GM21619 (cell line): ENCODE data around the gene GRK1.

Experiments used
- ATAC-seq: cut with Tn5 transposase; IDR thresholded peaks from one replicate; pipeline ENCODE4 v1.9.1; 2021; ENCODE audit not compliant: unreplicated experiment

The GRK1 gene

DNA sequence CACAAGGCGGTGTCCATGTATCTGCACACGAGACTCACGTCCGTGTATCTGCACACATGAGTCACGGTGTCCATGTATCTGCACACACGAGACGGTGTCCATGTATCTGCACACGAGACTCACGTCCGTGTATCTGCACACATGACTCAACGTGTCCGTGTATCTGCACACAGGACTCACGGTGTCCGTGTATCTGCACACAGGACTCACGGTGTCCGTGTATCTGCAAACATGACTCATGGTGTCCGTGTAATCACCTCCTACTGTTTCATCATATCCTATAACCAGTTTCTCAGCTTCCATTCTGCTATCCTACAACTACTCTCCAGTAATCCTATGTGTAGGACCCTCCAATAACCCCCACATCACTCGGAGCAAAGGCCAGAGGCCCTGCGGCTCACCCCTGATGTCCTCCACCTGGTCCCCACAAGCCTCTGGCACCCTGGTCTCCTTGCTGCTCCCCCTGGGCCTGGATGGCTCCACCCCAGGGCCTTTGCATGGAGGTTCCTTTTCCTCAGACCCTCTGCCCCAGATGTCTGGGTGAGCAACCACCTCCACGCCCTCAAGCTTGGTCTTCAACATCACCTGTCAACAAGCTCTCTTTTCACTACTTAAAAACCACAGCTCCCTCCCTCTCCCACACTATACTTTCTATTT, 89.5 kb downstream of the GRK1 start:
- ATAC-seq, result no peak

DNA sequence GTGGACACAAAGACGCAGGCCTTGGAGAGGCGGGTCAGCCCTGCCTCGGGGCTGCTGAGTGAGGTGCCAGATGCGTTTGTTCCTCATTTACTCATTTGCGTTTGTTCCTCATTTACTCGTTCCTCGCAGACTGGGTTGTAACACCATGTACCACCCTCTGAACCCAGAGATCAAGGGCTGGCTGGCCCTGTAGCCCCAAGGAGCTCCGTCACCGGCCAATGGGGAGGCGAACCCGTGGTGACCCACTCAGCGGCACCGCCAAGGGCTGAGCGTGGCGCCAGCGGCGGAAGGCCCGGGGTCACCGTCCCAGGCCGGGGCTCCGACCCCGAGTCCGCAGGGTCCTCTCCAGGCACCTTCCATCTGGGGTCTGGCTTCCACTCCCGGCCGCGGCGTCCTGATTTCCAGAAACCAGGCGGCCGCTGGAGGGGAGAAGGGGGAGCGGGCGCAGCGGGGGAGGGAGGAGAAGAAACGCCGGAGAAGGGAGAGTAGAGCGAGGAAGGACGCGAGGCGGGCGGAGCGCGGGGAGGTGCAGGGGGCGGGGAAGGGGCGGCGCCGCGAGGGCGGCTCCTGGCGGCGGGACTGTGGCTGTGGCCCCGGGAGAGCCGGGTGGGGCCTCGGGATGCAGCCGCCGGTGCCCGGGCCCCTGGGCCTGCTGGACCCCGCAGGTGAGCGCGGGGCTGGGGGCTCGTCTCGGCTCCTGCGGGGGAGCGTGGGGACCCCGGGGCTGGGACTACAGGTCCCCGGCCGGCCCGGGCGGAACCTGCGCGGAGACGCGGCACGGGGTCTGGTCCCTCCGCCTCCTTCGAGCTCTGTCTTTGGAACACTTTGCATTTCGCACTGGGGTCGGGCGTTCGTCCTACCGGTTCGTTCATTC, 91.9 kb downstream of the GRK1 start, which contains the start of gene TMEM255B:
TMEM255B (plus strand) TSS at position 576 of the 874 bp plus-strand sequence; CDS start at position 620, 44 bp downstream.
- peak; percentile 92 for ATAC-seq

GRCh38 chr13:113759525-113760137, 92.6 kb downstream of the GRK1 start:
- no peak for ATAC-seq

DNA sequence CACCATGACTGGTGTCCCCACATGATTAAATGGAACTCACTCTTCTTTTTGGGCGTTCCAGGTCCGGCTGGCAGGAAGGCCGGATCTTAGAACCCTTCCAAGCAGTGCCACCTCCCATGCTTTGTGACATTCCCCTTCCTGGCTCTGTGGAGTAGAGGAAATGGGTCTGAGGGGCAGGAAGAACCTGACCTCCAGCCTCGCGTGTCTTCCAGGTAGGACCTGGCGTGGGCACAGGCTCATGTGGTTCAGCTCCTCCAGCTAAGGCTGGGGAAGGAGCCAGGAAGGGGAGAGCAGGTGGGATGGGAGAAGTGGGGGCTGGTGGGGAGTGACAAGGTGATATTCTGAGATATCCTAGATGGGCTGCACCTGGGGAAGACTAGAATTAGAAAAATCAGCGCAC, 94.1 kb downstream of the GRK1 start:
- no peak for ATAC-seq

DNA sequence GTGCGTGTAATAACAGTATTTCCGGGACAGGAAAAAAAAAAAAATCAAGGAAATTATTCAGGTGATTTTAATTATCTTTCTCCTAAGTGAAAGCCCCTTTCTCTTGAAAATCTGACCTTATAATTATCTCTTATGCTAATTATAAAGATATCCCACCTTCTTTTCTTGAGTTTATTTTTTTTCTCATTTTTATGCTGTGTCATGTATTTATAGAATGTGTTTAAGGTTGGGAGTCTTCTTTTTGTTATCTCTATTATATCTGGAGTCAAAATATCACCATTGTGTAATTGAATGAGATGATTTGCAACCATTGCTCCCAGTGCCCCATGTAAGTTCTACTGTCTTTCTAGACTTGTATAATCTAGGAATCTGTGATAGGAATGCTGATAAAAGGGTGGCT, 95.1 kb downstream of the GRK1 start:
- no peak for ATAC-seq

DNA sequence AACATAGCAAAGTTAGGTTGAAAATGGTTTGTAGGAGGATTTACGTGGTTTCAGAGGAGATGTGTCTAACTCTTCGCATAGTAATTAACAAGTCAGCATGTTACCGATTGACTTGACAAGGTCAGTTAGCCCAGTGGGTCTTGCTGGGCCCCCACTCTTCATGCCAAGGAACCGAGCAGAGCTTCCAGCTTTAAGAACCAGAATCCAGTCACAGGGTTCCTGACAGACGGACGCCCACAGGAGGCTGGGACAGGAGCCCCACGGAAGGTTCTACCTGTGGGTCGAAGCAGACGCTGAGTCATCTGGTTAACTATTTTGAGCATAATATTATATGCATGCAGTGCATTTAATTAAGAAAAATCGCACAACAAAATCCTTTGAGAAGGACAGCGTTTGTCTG, 95.5 kb downstream of the GRK1 start:
- no peak for ATAC-seq

GRCh38 chr13:113763254-113763653, 96.2 kb downstream of the GRK1 start:
- ATAC-seq, result no peak

DNA sequence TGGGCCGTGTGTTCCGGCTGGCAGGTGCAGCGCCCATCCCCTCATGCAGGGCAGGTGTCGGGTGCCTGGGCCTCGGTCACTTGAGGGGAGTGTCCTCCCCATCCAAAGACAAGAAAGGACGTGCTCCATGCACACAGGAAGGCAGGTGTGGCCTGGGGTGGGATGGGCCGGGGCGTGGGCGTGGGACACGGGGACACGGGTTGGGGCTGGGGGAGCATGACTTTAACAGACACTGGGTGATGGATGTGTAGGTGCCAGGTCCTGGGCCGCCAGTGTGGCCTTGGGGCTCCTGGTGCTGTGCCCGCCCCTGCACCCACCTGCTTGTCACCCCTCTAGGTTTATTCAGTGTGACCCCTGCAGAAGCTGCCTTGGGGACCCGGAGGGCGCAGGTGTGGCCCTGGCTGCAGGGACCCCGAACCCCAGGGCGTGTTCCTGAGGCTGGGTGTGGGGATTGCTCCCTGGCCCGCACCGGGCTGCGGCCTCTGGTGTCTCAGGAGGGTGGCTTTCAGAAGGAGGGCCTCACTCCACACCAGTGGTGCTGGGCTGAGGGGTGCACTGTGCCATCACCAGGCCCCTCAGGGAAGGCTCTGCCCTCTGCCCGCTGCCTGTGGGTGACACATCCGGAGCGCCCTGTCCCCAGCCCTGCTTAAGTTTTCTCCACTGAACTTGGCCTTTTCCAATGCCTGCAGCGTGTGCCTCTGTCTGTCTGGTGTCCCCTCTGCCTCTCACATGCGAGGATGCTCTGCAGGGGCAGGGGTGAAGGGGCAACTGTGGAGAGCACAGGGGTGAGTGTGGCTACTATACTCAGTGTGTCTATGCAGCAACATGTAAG, 97.2 kb downstream of the GRK1 start:
- no peak for ATAC-seq

GRCh38 chr13:113764793-113765563, 98.0 kb downstream of the GRK1 start:
- ATAC-seq, result no peak

DNA sequence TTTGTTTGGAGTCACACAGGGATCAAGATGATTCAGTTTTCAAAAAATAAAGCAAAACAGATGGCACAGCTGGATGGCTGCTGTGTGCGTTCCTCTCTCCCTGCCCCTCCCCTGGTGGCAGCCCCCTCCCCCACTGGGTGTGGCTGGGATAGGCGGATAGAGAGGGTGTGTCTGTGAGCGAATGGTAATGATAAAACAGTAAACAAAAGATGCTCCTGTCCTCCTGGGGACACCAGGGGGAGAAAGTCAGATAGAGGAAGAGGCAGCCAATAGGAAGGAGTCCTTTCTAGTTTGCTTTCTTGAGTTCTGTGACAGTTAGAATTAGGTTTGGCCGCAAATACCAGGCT, 98.5 kb downstream of the GRK1 start:
- ATAC-seq, result no peak

DNA sequence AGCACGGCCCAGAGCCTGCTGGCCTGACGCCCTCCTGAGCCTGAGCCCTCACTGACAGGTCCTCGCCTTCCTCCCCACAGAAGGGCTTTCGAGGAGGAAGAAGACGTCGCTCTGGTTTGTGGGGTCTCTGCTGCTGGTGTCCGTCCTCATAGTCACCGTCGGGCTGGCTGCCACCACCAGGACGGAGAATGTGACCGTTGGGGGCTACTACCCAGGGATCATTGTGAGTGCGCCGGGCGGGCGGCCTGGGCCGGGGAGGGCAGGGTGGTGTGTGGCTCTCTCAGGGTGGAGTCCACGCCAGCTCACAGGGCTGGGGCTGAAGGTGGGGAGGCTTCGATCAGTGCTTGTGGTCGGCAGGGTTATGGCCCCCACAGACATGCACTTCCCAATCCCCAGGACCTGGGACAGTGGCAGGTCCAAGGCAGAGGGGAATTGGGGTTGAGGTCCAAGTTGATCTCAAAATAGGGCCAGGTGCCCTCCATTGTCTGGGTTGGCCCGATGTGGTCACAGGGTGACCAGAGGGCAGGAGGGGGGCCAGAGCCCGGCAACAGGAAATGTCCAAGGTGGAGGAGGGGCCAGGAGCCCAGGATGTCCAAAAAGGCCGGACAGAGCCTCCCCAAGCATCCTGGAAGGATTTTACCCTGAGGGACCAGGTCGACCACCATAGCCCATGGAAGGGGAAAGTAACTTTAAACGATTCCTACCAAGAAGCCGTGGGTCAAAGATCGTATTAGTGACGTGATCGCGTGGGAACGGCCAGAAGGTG, 99.2 kb downstream of the GRK1 start:
- no peak for ATAC-seq

DNA sequence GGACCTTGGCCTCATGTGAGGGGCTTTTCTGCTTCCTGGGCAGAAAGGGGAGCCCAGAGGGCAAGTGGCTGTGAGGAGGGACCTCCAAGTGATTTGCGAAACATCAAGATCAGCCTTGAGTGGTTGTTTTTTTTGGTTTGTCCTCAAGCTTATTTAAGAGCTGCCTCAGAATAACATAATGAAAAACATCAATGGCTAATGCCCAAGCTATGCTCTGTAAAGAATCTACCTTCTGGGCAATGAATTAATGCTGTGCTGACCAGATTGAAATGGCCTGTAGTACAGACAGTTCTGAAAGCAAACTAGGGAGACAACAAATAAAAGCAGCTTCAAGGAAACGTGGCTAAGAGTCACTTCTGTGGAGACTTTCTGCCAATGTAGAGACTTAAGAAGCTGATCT, 100.3 kb downstream of the GRK1 start:
- no peak for ATAC-seq

GRCh38 chr13:113768018-113768905, 101.2 kb downstream of the GRK1 start:
- no peak for ATAC-seq

GRCh38 chr13:113769106-113769505, 102.1 kb downstream of the GRK1 start:
- no peak for ATAC-seq

DNA sequence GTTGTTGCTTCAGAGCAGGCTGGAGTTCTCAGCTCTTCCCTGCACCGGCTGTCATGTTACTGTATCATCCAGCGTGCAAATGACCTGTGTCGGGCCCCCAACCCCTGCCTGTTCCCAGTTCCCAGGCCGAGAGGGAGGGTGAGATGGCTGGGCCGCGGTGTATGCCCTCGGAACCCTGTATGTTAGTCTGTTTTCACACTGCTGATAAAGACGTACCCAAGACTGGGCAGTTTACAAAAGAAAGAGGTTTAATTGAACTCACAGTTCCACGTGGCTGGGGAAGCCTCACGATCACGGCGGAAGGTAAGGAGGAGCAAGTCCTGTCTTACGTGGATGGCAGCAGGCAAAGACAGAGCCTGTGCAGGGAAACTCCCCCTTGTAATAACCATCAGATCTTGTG, 102.9 kb downstream of the GRK1 start:
- ATAC-seq, result no peak

- ATAC-seq, result no peak
Observed at GRCh38 chr13:113770441-113770840, 103.4 kb downstream of the GRK1 start.

DNA sequence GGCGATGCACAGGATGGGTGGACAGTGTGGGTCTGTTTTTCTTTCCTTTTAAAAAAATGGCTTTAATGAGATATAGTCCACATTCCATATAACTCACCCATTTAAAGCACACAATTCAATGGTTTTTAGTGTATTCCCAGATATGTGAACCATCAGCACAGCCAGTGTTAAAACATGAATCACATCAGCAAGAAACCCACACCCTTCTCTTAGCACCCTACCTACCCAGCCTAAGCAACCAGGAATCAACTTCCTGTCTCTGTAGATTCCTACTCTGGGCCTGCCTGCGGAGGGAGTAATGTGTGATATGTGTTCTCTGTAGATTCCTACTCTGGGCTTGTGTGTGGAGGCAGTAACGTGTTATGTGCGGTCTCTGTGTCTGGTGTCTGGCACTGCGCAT, 103.9 kb downstream of the GRK1 start:
- no peak for ATAC-seq

GRCh38 chr13:113771709-113772331, 104.8 kb downstream of the GRK1 start:
- ATAC-seq, result no peak
